ELR (cell line): ENCODE data around the gene COG8.
"Not testable (repeated sequence)": the region's sequence is repeated elsewhere in the genome, so short reads cannot be mapped to it uniquely, and the experiment has no call there.

Experiments used
- DNase-seq: peaks from one replicate; pipeline ENCODE4 v3.0.0-alpha.2; 2015; ENCODE audit warnings: low read depth

COG8 gene

GRCh38 chr16:69339289-69340094 lies at the start of gene COG8, which contains the start of gene NIP7:
Gene COG8 (minus strand): TSS chr16:69339564. CDS start chr16:69339552, 12 bp downstream.
Gene NIP7 (plus strand): TSS chr16:69339772. CDS start chr16:69339830, 58 bp downstream.
- peak; percentile 100 for DNase-seq

GRCh38 chr16:69386596-69386995 lies 47.2 kb upstream of the COG8 start:
- peak; percentile 61 for DNase-seq

GRCh38 chr16:69384974-69385373 lies 45.6 kb upstream of the COG8 start:
- no peak for DNase-seq

- DNase-seq: no peak
Measured at GRCh38 chr16:69382421-69382820, 43.1 kb upstream of the COG8 start.

GRCh38 chr16:69381231-69381630 lies 41.9 kb upstream of the COG8 start:
- no peak for DNase-seq

GRCh38 chr16:69378760-69379159 lies 39.4 kb upstream of the COG8 start:
- DNase-seq: no peak

- no peak for DNase-seq
Measured at GRCh38 chr16:69378036-69378435, 38.7 kb upstream of the COG8 start.

- no peak for DNase-seq
Measured at GRCh38 chr16:69376393-69377059, 37.2 kb upstream of the COG8 start.

GRCh38 chr16:69373019-69373418 lies 33.7 kb upstream of the COG8 start:
- DNase-seq: no peak

- DNase-seq: no peak
Measured at GRCh38 chr16:69371564-69371963, 32.2 kb upstream of the COG8 start.

GRCh38 chr16:69368866-69369265 lies 29.5 kb upstream of the COG8 start:
- no peak for DNase-seq

- DNase-seq: peak; percentile 28
Measured at GRCh38 chr16:69367980-69368379, 28.6 kb upstream of the COG8 start.

GRCh38 chr16:69366431-69366830 lies 27.1 kb upstream of the COG8 start:
- DNase-seq: no peak

GRCh38 chr16:69365901-69366300 lies 26.5 kb upstream of the COG8 start:
- no peak for DNase-seq

GRCh38 chr16:69364088-69364487 lies 24.7 kb upstream of the COG8 start:
- no peak for DNase-seq

- no peak for DNase-seq
Measured at GRCh38 chr16:69363281-69363717, 23.9 kb upstream of the COG8 start.

GRCh38 chr16:69360070-69360469 lies 20.7 kb upstream of the COG8 start:
- not testable (repeated sequence) for DNase-seq

- DNase-seq: no peak
Measured at GRCh38 chr16:69351309-69352027, 12.1 kb upstream of the COG8 start, which contains the start of gene TMED6. Gene TMED6 (minus strand): TSS chr16:69351786. CDS start chr16:69351753, 33 bp downstream.

GRCh38 chr16:69350536-69351133 lies 11.3 kb upstream of the COG8 start:
- DNase-seq: no peak

GRCh38 chr16:69349536-69349935 lies 10.2 kb upstream of the COG8 start:
- DNase-seq: no peak

GRCh38 chr16:69348222-69348621 lies 8.9 kb upstream of the COG8 start:
- DNase-seq: peak; percentile 16

- no peak for DNase-seq
Measured at GRCh38 chr16:69346683-69347082, 7.3 kb upstream of the COG8 start.
